A673 (cell line): Measurements from ENCODE around the gene ORC5.

Experiments used
- CTCF ChIP-seq: fragments of 300-800, 200-600 bp; sonication (generic); conservative IDR thresholded peaks from 2 replicates; pipeline ENCODE4 v1.5.1; 2017; ENCODE audit warnings: low read depth, mild to moderate bottlenecking, antibody characterized with exemption, low read length, moderate library complexity, mixed read lengths
- EZH2 ChIP-seq: fragments of 200-600 bp; sonication (generic); IDR thresholded peaks from 2 replicates; pipeline ENCODE4 v1.6.1; 2017; ENCODE audit warnings: borderline replicate concordance, low read depth, mild to moderate bottlenecking, mixed read lengths, antibody characterized with exemption, low read length; ENCODE audit not compliant: poor library complexity, severe bottlenecking

GRCh38 chr7:104206841-104207240 lies 972 bp downstream of the ORC5 start:
- no peak for TF ChIP-seq CTCF
- TF ChIP-seq EZH2 = no peak
